ENCODE measurements around the gene ZNF619. TPM values are rescaled to one million over a fixed set of nuclear protein-coding genes. Genes with fewer than 3 reads are reported as not detected.

The ZNF619 gene
- total RNA-seq, 1 donor: 6.5 TPM

- Histone ChIP-seq H4K20me1 (ENCODE audit: insufficient read depth, low read length) (no peaks in the 10 kb centered on the region), H3K9me3 (ENCODE audit: low read depth, low read length) (no peaks in the 10 kb centered on the region), H3K27me3 (ENCODE audit: insufficient read depth, low read length) (no peaks in the 10 kb centered on the region), H3K79me2 (ENCODE audit: insufficient read depth, low read length) (peaks cover 25% of the 10 kb centered on the region), H3K4me2 (ENCODE audit: insufficient read depth, low read length) (peak within 1 kb of the TSS; percentile 100), H3K27ac (ENCODE audit: low read depth, low read length) (peak within 1 kb of the TSS; percentile 92), H3K4me3 (ENCODE audit: insufficient read depth, low read length) (peak within 1 kb of the TSS; percentile 95), H3K36me3 (ENCODE audit: insufficient read depth, low read length) (peaks cover 11% of the 10 kb centered on the region), H2AFZ (ENCODE audit: low read length) (peak within 1 kb of the TSS; percentile 99), H3K4me1 (ENCODE audit: insufficient read depth, low read length) (peaks cover 13% of the 10 kb centered on the region)
- TF ChIP-seq, protein P1, sequence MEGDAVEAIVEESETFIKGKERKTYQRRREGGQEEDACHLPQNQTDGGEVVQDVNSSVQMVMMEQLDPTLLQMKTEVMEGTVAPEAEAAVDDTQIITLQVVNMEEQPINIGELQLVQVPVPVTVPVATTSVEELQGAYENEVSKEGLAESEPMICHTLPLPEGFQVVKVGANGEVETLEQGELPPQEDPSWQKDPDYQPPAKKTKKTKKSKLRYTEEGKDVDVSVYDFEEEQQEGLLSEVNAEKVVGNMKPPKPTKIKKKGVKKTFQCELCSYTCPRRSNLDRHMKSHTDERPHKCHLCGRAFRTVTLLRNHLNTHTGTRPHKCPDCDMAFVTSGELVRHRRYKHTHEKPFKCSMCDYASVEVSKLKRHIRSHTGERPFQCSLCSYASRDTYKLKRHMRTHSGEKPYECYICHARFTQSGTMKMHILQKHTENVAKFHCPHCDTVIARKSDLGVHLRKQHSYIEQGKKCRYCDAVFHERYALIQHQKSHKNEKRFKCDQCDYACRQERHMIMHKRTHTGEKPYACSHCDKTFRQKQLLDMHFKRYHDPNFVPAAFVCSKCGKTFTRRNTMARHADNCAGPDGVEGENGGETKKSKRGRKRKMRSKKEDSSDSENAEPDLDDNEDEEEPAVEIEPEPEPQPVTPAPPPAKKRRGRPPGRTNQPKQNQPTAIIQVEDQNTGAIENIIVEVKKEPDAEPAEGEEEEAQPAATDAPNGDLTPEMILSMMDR (IDR thresholded peaks at IDR 0.05; ENCODE audit: extremely low read depth, low read depth, low read length): no peak
- DNase-seq (ENCODE audit: insufficient read length, low spot score, missing footprints): peak; percentile 96
These were observed 47.8 kb downstream of the ZNF619 start, which contains the start of gene ZNF621 for GRCh38 chr3:40524568-40525285. ZNF621 (plus strand) TSS chr3:40524960; CDS start chr3:40525841, 881 bp downstream.

GRCh38 chr3:40528426-40528825, 51.5 kb downstream of the ZNF619 start:
- peaks cover 13% of the 10 kb centered on the region for H3K9me3 ChIP-seq (ENCODE audit: low read depth, low read length)
- peaks cover 25% of the 10 kb centered on the region for H3K79me2 ChIP-seq (ENCODE audit: insufficient read depth, low read length)
- H2AFZ ChIP-seq (ENCODE audit: low read length): no peak overlapping the region
- no peak for DNase-seq (ENCODE audit: insufficient read length, low spot score, missing footprints)
- no peak overlapping the region for H3K27ac ChIP-seq (ENCODE audit: low read depth, low read length)
- TF ChIP-seq, protein P1 (IDR thresholded peaks at IDR 0.05; ENCODE audit: extremely low read depth, low read depth, low read length): no peak
- H3K4me1 ChIP-seq (ENCODE audit: insufficient read depth, low read length): peaks cover 13% of the 10 kb centered on the region
- no peak overlapping the region for H3K4me2 ChIP-seq (ENCODE audit: insufficient read depth, low read length)
- no peak overlapping the region for H3K4me3 ChIP-seq (ENCODE audit: insufficient read depth, low read length)
- peaks cover 48% of the 10 kb centered on the region for H3K36me3 ChIP-seq (ENCODE audit: insufficient read depth, low read length)
- H3K27me3 ChIP-seq (ENCODE audit: insufficient read depth, low read length): no peaks in the 10 kb centered on the region
- H4K20me1 ChIP-seq (ENCODE audit: insufficient read depth, low read length): no peaks in the 10 kb centered on the region

GRCh38 chr3:40532252-40532651, 55.3 kb downstream of the ZNF619 start:
- H4K20me1 ChIP-seq (ENCODE audit: insufficient read depth, low read length): no peaks in the 10 kb centered on the region
- peaks cover 14% of the 10 kb centered on the region for H3K9me3 ChIP-seq (ENCODE audit: low read depth, low read length)
- no peak overlapping the region for H3K4me3 ChIP-seq (ENCODE audit: insufficient read depth, low read length)
- peaks cover 70% of the 10 kb centered on the region for H3K36me3 ChIP-seq (ENCODE audit: insufficient read depth, low read length)
- H3K27me3 ChIP-seq (ENCODE audit: insufficient read depth, low read length): no peaks in the 10 kb centered on the region
- no peak overlapping the region for H3K27ac ChIP-seq (ENCODE audit: low read depth, low read length)
- TF ChIP-seq, protein P1 (IDR thresholded peaks at IDR 0.05; ENCODE audit: extremely low read depth, low read depth, low read length): no peak
- DNase-seq (ENCODE audit: insufficient read length, low spot score, missing footprints): no peak
- no peak overlapping the region for H3K4me2 ChIP-seq (ENCODE audit: insufficient read depth, low read length)
- H2AFZ ChIP-seq (ENCODE audit: low read length): no peak overlapping the region
- peaks cover 9% of the 10 kb centered on the region for H3K79me2 ChIP-seq (ENCODE audit: insufficient read depth, low read length)
- H3K4me1 ChIP-seq (ENCODE audit: insufficient read depth, low read length): no peaks in the 10 kb centered on the region

DNA sequence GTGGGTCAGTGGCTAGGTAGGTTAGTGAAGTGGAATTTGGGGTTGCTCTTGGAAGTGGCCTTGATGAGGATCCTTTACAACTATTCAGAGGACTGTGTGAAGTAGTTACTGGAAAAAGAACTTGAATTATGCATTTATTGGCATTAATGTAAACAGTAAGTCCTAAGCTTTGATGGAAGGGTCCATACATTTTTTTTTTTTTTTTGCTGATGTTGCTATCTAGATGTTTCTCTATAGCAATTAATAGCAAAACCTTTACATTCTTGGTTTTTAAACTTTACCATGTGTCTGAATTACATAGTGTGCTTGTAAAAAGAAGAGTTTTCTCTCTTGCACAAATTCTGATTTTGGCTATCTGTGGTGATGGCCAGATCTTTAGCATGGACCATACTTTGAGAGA, 57.4 kb downstream of the ZNF619 start:
- Histone ChIP-seq H3K79me2 (ENCODE audit: insufficient read depth, low read length) (no peaks in the 10 kb centered on the region), H3K4me1 (ENCODE audit: insufficient read depth, low read length) (no peaks in the 10 kb centered on the region), H3K4me2 (ENCODE audit: insufficient read depth, low read length) (no peak overlapping the region), H3K27ac (ENCODE audit: low read depth, low read length) (no peak overlapping the region), H3K4me3 (ENCODE audit: insufficient read depth, low read length) (no peak overlapping the region), H3K36me3 (ENCODE audit: insufficient read depth, low read length) (peaks cover 65% of the 10 kb centered on the region), H4K20me1 (ENCODE audit: insufficient read depth, low read length) (no peaks in the 10 kb centered on the region), H2AFZ (ENCODE audit: low read length) (no peak overlapping the region), H3K27me3 (ENCODE audit: insufficient read depth, low read length) (no peaks in the 10 kb centered on the region), H3K9me3 (ENCODE audit: low read depth, low read length) (peaks cover 19% of the 10 kb centered on the region)
- TF ChIP-seq, protein P1 (IDR thresholded peaks at IDR 0.05; ENCODE audit: extremely low read depth, low read depth, low read length): no peak
- no peak for DNase-seq (ENCODE audit: insufficient read length, low spot score, missing footprints)

All from osteoblast (primary cell).